Measurements from ENCODE around the gene ADAM10. TPM values are rescaled to one million over a fixed set of nuclear protein-coding genes. Genes with fewer than 3 reads are reported as not detected.

The ADAM10 gene
- total RNA-seq, 1 experiment from 2014 or later: 159 TPM

- H2AFZ ChIP-seq (ENCODE audit: low read length): no peak overlapping the region
- H2BK12ac ChIP-seq (ENCODE audit: insufficient read length, low read depth, low read length): no peak overlapping the region
- H3K4me1 Mint-ChIP-seq: peaks cover 17 to 22% of the 10 kb centered on the region in 2 experiments
- H3K79me2 ChIP-seq (ENCODE audit: insufficient read depth, low read length): peaks cover 17% of the 10 kb centered on the region; the same call in 1 of the 2 replicates
- H3K23ac ChIP-seq (ENCODE audit: insufficient read length, low read depth, low read length): no peak overlapping the region
- H3K27me3 ChIP-seq (ENCODE audit: insufficient read depth, low read length): no peaks in the 10 kb centered on the region
- H3K27ac ChIP-seq (ENCODE audit: insufficient read length, low read depth, low read length): no peak overlapping the region
- H4K8ac ChIP-seq (replicated peaks; ENCODE audit: insufficient read length, low read depth, low read length): no peak overlapping the region
- H3K4me1 ChIP-seq (ENCODE audit: insufficient read depth, low read length): no peaks in the 10 kb centered on the region; the same call in 1 of the 2 replicates
- no peaks in the 10 kb centered on the region for H3K9me3 ChIP-seq (ENCODE audit: control insufficient read depth, low read depth, low read length)
- no peak overlapping the region for H4K5ac ChIP-seq (ENCODE audit: insufficient read length, low read depth, low read length)
- no peaks in the 10 kb centered on the region for H3K23me2 ChIP-seq (ENCODE audit: insufficient read length, low read depth, low read length, poor library complexity, severe bottlenecking)
- no peaks in the 10 kb centered on the region for H4K20me1 ChIP-seq (ENCODE audit: control insufficient read depth, insufficient read depth, insufficient read length)
- no peak overlapping the region for H3T11ph ChIP-seq (ENCODE audit: low read length)
- H3K9ac ChIP-seq (ENCODE audit: extremely low read depth, insufficient read length, low read length): no peak overlapping the region
- no peak for TF ChIP-seq CTCF (conservative IDR thresholded peaks at IDR 0.05)
- peaks cover 6 to 13% of the 10 kb centered on the region in 2 experiments for H3K9me3 Mint-ChIP-seq
- H3K14ac ChIP-seq (ENCODE audit: insufficient read depth, low read length): no peak overlapping the region
- no peak for DNase-seq
- no peak overlapping the region for H3K4ac ChIP-seq (ENCODE audit: low read depth, low read length)
- peaks cover 17 to 26% (median 26%) of the 10 kb centered on the region in 3 experiments for H3K36me3 Mint-ChIP-seq (ENCODE audit: insufficient read depth in 1 of 3, low read depth in 3 of 3)
- H3K4me2 ChIP-seq (ENCODE audit: insufficient read depth, insufficient read length, low read length): no peak overlapping the region
- H2BK15ac ChIP-seq (ENCODE audit: low read depth, low read length): no peak overlapping the region
- peaks cover 2% of the 10 kb centered on the region for H3K79me1 ChIP-seq (ENCODE audit: insufficient read depth, low read depth, low read length, poor library complexity, severe bottlenecking)
- WGBS (ENCODE audit: extremely low coverage, insufficient read length, low lambda C conversion rate): no CpG with 5 or more reads among the region's 4 CpGs
- no peak overlapping the region for H2BK5ac ChIP-seq (ENCODE audit: insufficient read length, low read length)
- H2BK20ac ChIP-seq (ENCODE audit: low read depth, low read length, poor library complexity, severe bottlenecking): no peak overlapping the region
- H3K27me3 Mint-ChIP-seq (ENCODE audit: low read depth): no peaks in the 10 kb centered on the region
- H3K4me3 Mint-ChIP-seq: no peak overlapping the region
- H3K18ac ChIP-seq (ENCODE audit: insufficient read length, low read depth, low read length): no peak overlapping the region
- H3K56ac ChIP-seq (ENCODE audit: insufficient read length, low read depth, low read length): no peak overlapping the region
- H2BK120ac ChIP-seq (ENCODE audit: low read depth, low read length, poor library complexity, severe bottlenecking): no peak overlapping the region
- H3K27ac Mint-ChIP-seq: no peak overlapping the region
- no peak overlapping the region for H2AK5ac ChIP-seq (ENCODE audit: insufficient read length, low read length)
- H4K91ac ChIP-seq (ENCODE audit: insufficient read length, low read depth, low read length): no peak overlapping the region
Measured at GRCh38 chr15:58701376-58701775, 48.1 kb downstream of the ADAM10 start.

All from H9 (cell line).